HepG2 (cell line): ENCODE data around the gene FGF1. TPM values are rescaled to one million over a fixed set of nuclear protein-coding genes. Genes with fewer than 3 reads are reported as not detected.
A peak's percentile ranks its signal among the peaks of the same experiment; 100 is the strongest.

Source experiments
- CEBPB ChIP-seq: IDR thresholded peaks from 2 replicates; pipeline ENCODE4 v1.6.1; 2011; ENCODE audit warnings: low read depth, low read length, improper control_type of control experiment, borderline replicate concordance
- FOXK1 ChIP-seq: sonication (generic); formaldehyde crosslinking; IDR thresholded peaks from 2 replicates; pipeline ENCODE4 v1.4.0; 2020; ENCODE audit warnings: low read depth, missing genetic modification reagents, borderline replicate concordance
- FOXP4 ChIP-seq: sonication (generic); formaldehyde crosslinking; IDR thresholded peaks from 2 replicates; pipeline ENCODE4 v1.4.0; 2020; ENCODE audit warnings: missing genetic modification reagents
- GATAD2A ChIP-seq: IDR thresholded peaks from 2 replicates; pipeline ENCODE4 v1.6.1; 2016
- HMG20A ChIP-seq: IDR thresholded peaks from 2 replicates; pipeline ENCODE4 v1.6.1; 2016; ENCODE audit warnings: borderline replicate concordance
- JUNB ChIP-seq: sonication (generic); formaldehyde crosslinking; IDR thresholded peaks from 2 replicates; pipeline ENCODE4 v1.8.0; 2022; ENCODE audit warnings: missing genetic modification reagents, mild to moderate bottlenecking, borderline replicate concordance
- JUND ChIP-seq: sonication (generic); formaldehyde crosslinking; IDR thresholded peaks from 2 replicates; pipeline ENCODE4 v1.8.0; 2022; ENCODE audit warnings: mild to moderate bottlenecking, missing genetic modification reagents
- KLF16 ChIP-seq, 2 experiments: sonication (generic) in 1 of 2; formaldehyde crosslinking in 1 of 2; IDR thresholded peaks; 2 replicates each; pipeline versions ENCODE4 v1.6.1 to v1.8.0; 2016 to 2023; ENCODE audit warnings: missing genetic modification reagents in 2 of 2, missing compliant biosample characterization in 1 of 2
- MAZ ChIP-seq, 2 experiments: sonication (generic) in 1 of 2; formaldehyde crosslinking in 1 of 2; IDR thresholded peaks; 2 replicates each; pipeline versions ENCODE4 v1.5.0 to v1.6.1; 2012 to 2020; ENCODE audit warnings: low read depth in 2 of 2, mild to moderate bottlenecking in 2 of 2, borderline replicate concordance in 1 of 2, improper control_type of control experiment in 1 of 2, low read length in 1 of 2, missing genetic modification reagents in 1 of 2, moderate library complexity in 1 of 2
- MLLT10 ChIP-seq: sonication (generic); formaldehyde crosslinking; IDR thresholded peaks from 2 replicates; pipeline ENCODE4 v1.4.0; 2020; ENCODE audit warnings: missing genetic modification reagents
- MXD3 ChIP-seq: IDR thresholded peaks from 2 replicates; pipeline ENCODE4 v1.6.1; 2016; ENCODE audit warnings: mild to moderate bottlenecking, missing biosample characterization, missing genetic modification reagents
- NR2F2 ChIP-seq: IDR thresholded peaks from 2 replicates; pipeline ENCODE4 v1.6.1; 2012; ENCODE audit warnings: low read depth, inconsistent platforms, borderline replicate concordance
- SAP130 ChIP-seq: IDR thresholded peaks from 2 replicates; pipeline ENCODE4 v1.6.1; 2016; ENCODE audit warnings: low read depth
- SOX6 ChIP-seq, 2 experiments: fragments of 450-650 bp in 1 of 2; sonication (generic) in 1 of 2; formaldehyde crosslinking in 1 of 2; IDR thresholded peaks; 2 replicates each; pipeline versions ENCODE4 v1.4.0 to v1.6.1; 2017 to 2020; ENCODE audit warnings: antibody characterized with exemption in 1 of 2, mild to moderate bottlenecking in 1 of 2, missing genetic modification reagents in 1 of 2
- TEAD3 ChIP-seq: optimal IDR thresholded peaks from 2 replicates; pipeline ENCODE3; 2016; ENCODE audit warnings: borderline replicate concordance
- THAP8 ChIP-seq: sonication (generic); formaldehyde crosslinking; IDR thresholded peaks from 2 replicates; pipeline ENCODE4 v1.5.1; 2020; ENCODE audit warnings: missing genetic modification reagents, mild to moderate bottlenecking, borderline replicate concordance
- U2AF2 ChIP-seq: fragments of 200-400 bp; formaldehyde crosslinking; IDR thresholded peaks from 2 replicates; pipeline ENCODE4 v1.6.1; 2017; ENCODE audit warnings: low read depth, mild to moderate bottlenecking, low read length
- ZBTB43 ChIP-seq: sonication (generic); formaldehyde crosslinking; conservative IDR thresholded peaks from 2 replicates; pipeline ENCODE4 v1.4.0; 2020; ENCODE audit warnings: missing genetic modification reagents
- ZEB1 ChIP-seq: IDR thresholded peaks from 2 replicates; pipeline ENCODE4 v1.6.1; 2012; ENCODE audit warnings: mild to moderate bottlenecking, low read depth, inconsistent platforms; ENCODE audit not compliant: insufficient replicate concordance
- ZNF432 ChIP-seq: sonication (generic); formaldehyde crosslinking; IDR thresholded peaks from 2 replicates; pipeline ENCODE4 v1.5.0; 2020; ENCODE audit warnings: missing genetic modification reagents, mild to moderate bottlenecking, borderline replicate concordance
- ZNF547 ChIP-seq: sonication (generic); formaldehyde crosslinking; IDR thresholded peaks from 2 replicates; pipeline ENCODE4 v1.5.1; 2020; ENCODE audit warnings: mild to moderate bottlenecking, missing genetic modification reagents
- polyA plus RNA-seq, 8 experiments: library from polyadenylated mRNA; depleted of rRNA in 3 of 8; stranded (reverse) in 7 of 8; unstranded in 1 of 8; fragments of >200 nt; fragmentation: Illumina TruSeq in 4 of 8; extraction: Trizol in 4 of 8; gene quantifications; 2 replicates each; pipeline versions ENCODE4 v1.2.1 to v1.2.3, GENCODE V29; 2011 to 2016; ENCODE audit warnings: low read depth in 4 of 8, missing spikeins in 1 of 8, mixed read lengths in 1 of 8; ENCODE audit not compliant: insufficient read depth in 1 of 8
- total RNA-seq, 5 experiments: library from RNA; depleted of rRNA; stranded (reverse); fragments of >200 nt; fragmentation: Illumina TruSeq; extraction: Trizol; gene quantifications; 2 replicates each; pipeline ENCODE4 v1.2.3, GENCODE V29; 2016; ENCODE audit warnings: low read depth in 1 of 5
- TF ChIP-seq, protein P1 (sequence below): sonication (generic); formaldehyde crosslinking; IDR thresholded peaks from 2 replicates; pipeline ENCODE4 v1.4.0; 2020; ENCODE audit warnings: missing genetic modification reagents

The FGF1 gene
- total and polyA plus RNA-seq, 2 of the 13 experiments (the other 11 are each of a cell fraction or from before 2014, with no cell fraction given), result not detected

GRCh38 chr5:142680605-142681259, 5.2 kb downstream of the FGF1 start (continued):
- no peak for TF ChIP-seq SOX6 (IDR thresholded peaks at IDR 0.05)
- TF ChIP-seq SOX6 (CRISPR knock-in tag; IDR thresholded peaks at IDR 0.05), result peak; percentile 43; the same call in 1 of the 2 replicates
- 0 out of 2 replicates have a peak, but pooled peaks have one; percentile 42 for TF ChIP-seq ZBTB43 (CRISPR knock-in tag)
- TF ChIP-seq ZNF547 (CRISPR knock-in tag), result no peak
- TF ChIP-seq MAZ (IDR thresholded peaks at IDR 0.05; ENCODE audit: borderline replicate concordance, low read depth, low read length), result no peak
- no peak for TF ChIP-seq MAZ (CRISPR knock-in tag; IDR thresholded peaks at IDR 0.05; ENCODE audit: low read depth)
- peak; percentile 28; the same call in 1 of the 2 replicates for TF ChIP-seq SAP130 (CRISPR knock-in tag)
- no peak for TF ChIP-seq MXD3
- TF ChIP-seq ZNF432 (CRISPR knock-in tag), result no peak
- TF ChIP-seq, protein P1, sequence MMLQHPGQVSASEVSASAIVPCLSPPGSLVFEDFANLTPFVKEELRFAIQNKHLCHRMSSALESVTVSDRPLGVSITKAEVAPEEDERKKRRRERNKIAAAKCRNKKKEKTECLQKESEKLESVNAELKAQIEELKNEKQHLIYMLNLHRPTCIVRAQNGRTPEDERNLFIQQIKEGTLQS (CRISPR knock-in tag), result peak; percentile 89
- peak; percentile 50; the same call in 1 of the 2 replicates for TF ChIP-seq FOXK1 (CRISPR knock-in tag)
- peak; percentile 44; the same call in 1 of the 2 replicates for TF ChIP-seq CEBPB
- TF ChIP-seq TEAD3, result peak; percentile 82
- 0 out of 2 replicates have a peak, but pooled peaks have one; percentile 10 for TF ChIP-seq NR2F2
- TF ChIP-seq JUNB (CRISPR knock-in tag), result peak; percentile 77
- TF ChIP-seq KLF16 (CRISPR knock-in tag; IDR thresholded peaks at IDR 0.05), result 0 out of 4 replicates have a peak, but pooled peaks of 1 of the 2 experiments have one; percentile 27
- 0 out of 2 replicates have a peak, but pooled peaks have one; percentile 16 for TF ChIP-seq FOXP4 (CRISPR knock-in tag)
- TF ChIP-seq ZEB1, result peak; percentile 85
- TF ChIP-seq HMG20A (CRISPR knock-in tag), result peak; percentile 61; the same call in 1 of the 2 replicates
- peak; percentile 54; the same call in 1 of the 2 replicates for TF ChIP-seq GATAD2A (CRISPR knock-in tag)
- TF ChIP-seq THAP8 (CRISPR knock-in tag), result no peak
- no peak for TF ChIP-seq U2AF2
- peak; percentile 71; the same call in 1 of the 2 replicates for TF ChIP-seq JUND (CRISPR knock-in tag)
- no peak for TF ChIP-seq MLLT10 (CRISPR knock-in tag)
